Measurements from ENCODE around the gene SIGLEC11. TPM values are rescaled to one million over a fixed set of nuclear protein-coding genes. Genes with fewer than 3 reads are reported as not detected.

Gene SIGLEC11
- total and polyA plus RNA-seq, 12 donors: 11.2 to 180 (median 50.5) TPM

- no peaks in the 10 kb centered on the region for H3K9me3 ChIP-seq (replicated peaks in 1 of 3)
- TF ChIP-seq, protein P1, sequence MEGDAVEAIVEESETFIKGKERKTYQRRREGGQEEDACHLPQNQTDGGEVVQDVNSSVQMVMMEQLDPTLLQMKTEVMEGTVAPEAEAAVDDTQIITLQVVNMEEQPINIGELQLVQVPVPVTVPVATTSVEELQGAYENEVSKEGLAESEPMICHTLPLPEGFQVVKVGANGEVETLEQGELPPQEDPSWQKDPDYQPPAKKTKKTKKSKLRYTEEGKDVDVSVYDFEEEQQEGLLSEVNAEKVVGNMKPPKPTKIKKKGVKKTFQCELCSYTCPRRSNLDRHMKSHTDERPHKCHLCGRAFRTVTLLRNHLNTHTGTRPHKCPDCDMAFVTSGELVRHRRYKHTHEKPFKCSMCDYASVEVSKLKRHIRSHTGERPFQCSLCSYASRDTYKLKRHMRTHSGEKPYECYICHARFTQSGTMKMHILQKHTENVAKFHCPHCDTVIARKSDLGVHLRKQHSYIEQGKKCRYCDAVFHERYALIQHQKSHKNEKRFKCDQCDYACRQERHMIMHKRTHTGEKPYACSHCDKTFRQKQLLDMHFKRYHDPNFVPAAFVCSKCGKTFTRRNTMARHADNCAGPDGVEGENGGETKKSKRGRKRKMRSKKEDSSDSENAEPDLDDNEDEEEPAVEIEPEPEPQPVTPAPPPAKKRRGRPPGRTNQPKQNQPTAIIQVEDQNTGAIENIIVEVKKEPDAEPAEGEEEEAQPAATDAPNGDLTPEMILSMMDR (IDR thresholded peaks at IDR 0.05): no peak
- TF ChIP-seq POLR2A (IDR thresholded peaks at IDR 0.05): no peak
- no peaks in the 10 kb centered on the region for H3K27me3 ChIP-seq
- H3K27ac ChIP-seq: no peak overlapping the region
- peaks cover 10 to 20% of the 10 kb centered on the region in 2 donors for H3K4me1 ChIP-seq (replicated peaks in 1 of 2)
- DNase-seq: no peak
- peaks cover 0 to 85% of the 10 kb centered on the region in 2 donors for H3K36me3 ChIP-seq (replicated peaks in 1 of 2)
- WGBS, 4 donors: 89 to 98% (median 96%) methylated on average over 12 of the region's 12 CpGs
- intact Hi-C loops (cut with DNase I): no loop called here
- H3K4me3 ChIP-seq: no peak overlapping the region
Measured at GRCh38 chr19:50005428-50005827, 44.5 kb upstream of the SIGLEC11 start.

DNA sequence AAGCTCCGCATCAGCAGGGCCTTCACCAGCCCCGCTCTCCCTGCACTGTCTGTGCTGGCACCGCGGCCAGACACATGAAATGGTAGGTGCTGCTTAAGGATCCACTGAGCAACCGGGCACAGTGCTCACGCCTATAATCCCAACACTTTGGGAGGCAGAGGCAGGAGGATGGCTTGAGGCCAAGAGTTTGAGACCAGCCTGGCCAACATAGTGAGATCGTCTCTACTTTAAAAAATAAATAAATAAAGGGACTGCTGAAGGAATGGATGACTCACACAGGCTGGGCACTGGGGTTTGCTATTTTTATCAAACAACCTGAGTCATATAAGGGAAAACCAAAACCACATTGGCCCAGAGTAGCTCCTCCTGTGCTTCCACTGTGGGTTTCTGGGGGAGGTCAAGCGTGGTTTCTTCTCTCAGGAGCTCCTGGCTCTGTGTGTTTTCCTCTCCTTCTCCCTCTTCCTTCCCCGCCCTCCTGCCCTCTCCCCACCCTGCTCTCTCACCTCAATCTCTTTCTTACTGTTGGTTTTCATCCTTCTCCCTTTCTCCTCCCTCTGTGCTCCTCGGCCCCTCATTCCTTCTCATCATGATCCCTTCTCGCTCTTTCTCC lies 42.9 kb upstream of the SIGLEC11 start:
- WGBS, 4 donors: 59 to 71% (median 70%) methylated on average over 11 of the region's 11 CpGs

DNA sequence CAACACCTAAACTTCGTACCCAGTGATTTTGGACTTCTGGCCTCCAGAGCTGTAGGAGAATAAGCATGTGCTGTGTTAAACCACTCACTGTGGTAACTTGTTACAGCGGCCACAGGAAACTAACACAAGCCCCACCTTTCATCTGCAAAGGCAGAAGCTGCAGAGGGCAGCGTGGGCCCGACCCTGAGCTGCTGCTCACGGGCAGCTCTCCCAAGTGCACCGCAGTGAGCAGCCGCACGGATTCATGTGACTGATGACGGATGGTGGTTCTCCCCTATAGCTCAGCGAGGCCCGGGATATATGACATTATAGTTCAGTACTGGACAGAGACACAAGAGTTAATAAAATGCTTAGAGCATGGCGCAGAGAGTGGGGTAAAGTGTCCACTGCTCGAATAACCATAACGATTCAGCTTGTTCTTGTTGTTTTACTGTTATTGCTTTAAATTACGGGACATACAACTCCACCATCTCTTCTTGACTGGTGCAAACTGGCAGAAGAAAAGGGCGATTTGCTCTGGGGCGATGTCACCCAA lies 42.3 kb upstream of the SIGLEC11 start:
- TF ChIP-seq, protein P1 (IDR thresholded peaks at IDR 0.05): no peak
- no peak for TF ChIP-seq POLR2A (IDR thresholded peaks at IDR 0.05)
- WGBS, 4 donors: 85 to 90% (median 88%) methylated on average over 8 to 17 of the region's 17 CpGs
- peak overlapping the region in 3 of 5 donors; percentile 54 to 77 (median 57) for H3K27ac ChIP-seq
- no peaks in the 10 kb centered on the region for H3K9me3 ChIP-seq (replicated peaks in 1 of 3)
- H3K27me3 ChIP-seq: no peaks in the 10 kb centered on the region
- no peak overlapping the region for H3K4me3 ChIP-seq
- peaks cover 10 to 20% of the 10 kb centered on the region in 2 donors for H3K4me1 ChIP-seq (replicated peaks in 1 of 2)
- peaks cover 0 to 82% of the 10 kb centered on the region in 2 donors for H3K36me3 ChIP-seq (replicated peaks in 1 of 2)
- DNase-seq: no peak
- intact Hi-C loops (cut with DNase I): no loop called here

More for the DNA sequence above, 42.9 kb upstream of the SIGLEC11 start:
- Histone ChIP-seq H3K9me3 (replicated peaks in 1 of 3) (no peaks in the 10 kb centered on the region), H3K27ac (peak overlapping the region in 4 of 5 donors; percentile 57 to 77 (median 66)), H3K36me3 (replicated peaks in 1 of 2) (peaks cover 0 to 87% of the 10 kb centered on the region in 2 donors), H3K4me1 (replicated peaks in 1 of 2) (peaks cover 10 to 20% of the 10 kb centered on the region in 2 donors), H3K4me3 (no peak overlapping the region), H3K27me3 (no peaks in the 10 kb centered on the region)
- peak; percentile 57 to 89 (median 87) for DNase-seq
- intact Hi-C loops (cut with DNase I): no loop called here
- peak in 1 of 2 donors; percentile 28 for TF ChIP-seq POLR2A (IDR thresholded peaks at IDR 0.05)
- TF ChIP-seq, protein P1 (IDR thresholded peaks at IDR 0.05): no peak

DNA sequence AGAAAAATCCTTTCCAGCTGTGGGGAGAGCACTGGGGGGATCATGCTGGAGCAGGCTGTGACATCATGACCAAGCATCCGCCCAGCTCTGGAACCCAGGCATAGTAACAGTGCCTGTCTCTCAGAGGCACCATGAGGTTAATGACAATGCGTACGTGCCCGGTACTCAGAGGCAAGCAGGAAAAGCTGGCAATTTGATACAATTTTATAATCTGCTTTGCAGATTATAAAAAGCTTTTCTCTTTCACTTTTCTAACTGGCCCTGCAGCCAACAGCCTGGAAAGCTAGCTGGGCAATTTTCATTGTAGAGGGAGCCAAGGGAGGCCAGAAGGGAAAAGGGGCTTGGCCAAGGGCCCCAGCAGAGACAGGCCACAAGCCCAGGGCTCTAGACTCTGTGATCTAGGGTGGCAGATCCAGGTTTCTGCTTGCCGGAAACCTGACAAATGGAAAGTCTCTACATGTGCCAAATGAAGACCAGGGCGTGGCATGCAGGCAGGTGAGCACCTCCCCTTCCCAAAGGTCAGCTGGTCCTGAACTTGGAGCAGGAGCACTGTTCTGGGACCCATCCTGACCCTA lies 41.5 kb upstream of the SIGLEC11 start:
- intact Hi-C loops (cut with DNase I): no loop called here
- Histone ChIP-seq H3K27ac (no peak overlapping the region), H3K27me3 (no peaks in the 10 kb centered on the region), H3K36me3 (replicated peaks in 1 of 2) (peaks cover 0 to 79% of the 10 kb centered on the region in 2 donors), H3K4me3 (no peak overlapping the region), H3K9me3 (replicated peaks in 1 of 3) (no peaks in the 10 kb centered on the region), H3K4me1 (replicated peaks in 1 of 2) (peaks cover 10 to 20% of the 10 kb centered on the region in 2 donors)
- TF ChIP-seq, protein P1 (IDR thresholded peaks at IDR 0.05): no peak
- no peak for TF ChIP-seq POLR2A (IDR thresholded peaks at IDR 0.05)
- 84 to 97% (median 94%) methylated on average over 6 of the region's 6 CpGs for WGBS, 4 donors
- no peak for DNase-seq

Measured in adrenal gland (tissue), 12 donors.